HL-60 (cell line): Measurements from ENCODE around the gene FCRL3.

ENCODE experiments used
- DNase-seq, 2 experiments: peaks; one replicate each; pipeline ENCODE4 v3.0.0-alpha.2; 2010 to 2020; ENCODE audit warnings: low read depth in 1 of 2, low spot score in 1 of 2
- H3K27ac ChIP-seq: fragments of 250-450 bp; sonication (Bioruptor Pico); replicated peaks from 2 replicates; pipeline ENCODE4 v1.5.1; 2020; ENCODE audit warnings: mild to moderate bottlenecking, moderate library complexity
- H3K27me3 ChIP-seq: fragments of 250-450 bp; sonication (Bioruptor Pico); 2 replicates; pipeline ENCODE4 v1.5.1; 2021; ENCODE audit warnings: mild to moderate bottlenecking, moderate library complexity; ENCODE audit not compliant: insufficient read depth, poor library complexity, severe bottlenecking
- H3K4me3 ChIP-seq: replicated peaks from 2 replicates; pipeline ENCODE4 v1.5.1; 2011; ENCODE audit warnings: mild to moderate bottlenecking, control low read depth, low read length; ENCODE audit not compliant: insufficient read depth
- GABPA ChIP-seq: IDR thresholded peaks from 2 replicates; pipeline ENCODE4 v1.6.1; 2012; ENCODE audit warnings: low read depth
- POLR2AphosphoS5 ChIP-seq: IDR thresholded peaks from 2 replicates; pipeline ENCODE4 v1.6.1; 2012; ENCODE audit warnings: low read depth
- SPI1 ChIP-seq: IDR thresholded peaks from 2 replicates; pipeline ENCODE4 v1.6.1; 2012; ENCODE audit warnings: low read depth, mild to moderate bottlenecking, borderline replicate concordance
- TF ChIP-seq, protein P1 (sequence below): IDR thresholded peaks from one replicate; pipeline ENCODE4 v1.5.1; 2011; ENCODE audit warnings: low read length, control low read depth, inconsistent platforms; ENCODE audit not compliant: insufficient read depth
- TF ChIP-seq, protein P2 (sequence below): IDR thresholded peaks from 2 replicates; pipeline ENCODE4 v1.6.1; 2012; ENCODE audit warnings: low read depth; ENCODE audit not compliant: insufficient replicate concordance

Gene FCRL3

DNA sequence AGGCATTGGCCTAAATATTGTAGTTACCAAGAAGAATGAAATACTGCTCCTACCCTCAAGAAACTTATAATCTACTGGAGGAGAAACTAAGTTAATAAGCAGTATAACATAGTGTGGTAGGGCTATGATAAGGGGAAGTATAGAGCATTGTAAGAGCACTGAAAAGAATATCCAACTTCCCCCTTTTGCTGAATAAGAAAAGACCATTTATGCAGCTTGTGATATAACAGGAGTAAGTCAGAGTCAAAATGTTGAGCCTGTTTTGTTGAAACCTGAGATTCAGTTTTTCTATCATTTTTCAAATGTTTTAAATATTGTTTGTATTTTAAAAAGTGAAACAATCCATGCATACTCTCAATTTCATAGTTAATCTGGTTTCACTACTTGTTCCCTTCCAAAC is 54.4 kb downstream of the FCRL3 start:
- DNase-seq = no peak
- no peak for TF ChIP-seq GABPA
- TF ChIP-seq POLR2AphosphoS5 = no peak
- TF ChIP-seq, protein P1, sequence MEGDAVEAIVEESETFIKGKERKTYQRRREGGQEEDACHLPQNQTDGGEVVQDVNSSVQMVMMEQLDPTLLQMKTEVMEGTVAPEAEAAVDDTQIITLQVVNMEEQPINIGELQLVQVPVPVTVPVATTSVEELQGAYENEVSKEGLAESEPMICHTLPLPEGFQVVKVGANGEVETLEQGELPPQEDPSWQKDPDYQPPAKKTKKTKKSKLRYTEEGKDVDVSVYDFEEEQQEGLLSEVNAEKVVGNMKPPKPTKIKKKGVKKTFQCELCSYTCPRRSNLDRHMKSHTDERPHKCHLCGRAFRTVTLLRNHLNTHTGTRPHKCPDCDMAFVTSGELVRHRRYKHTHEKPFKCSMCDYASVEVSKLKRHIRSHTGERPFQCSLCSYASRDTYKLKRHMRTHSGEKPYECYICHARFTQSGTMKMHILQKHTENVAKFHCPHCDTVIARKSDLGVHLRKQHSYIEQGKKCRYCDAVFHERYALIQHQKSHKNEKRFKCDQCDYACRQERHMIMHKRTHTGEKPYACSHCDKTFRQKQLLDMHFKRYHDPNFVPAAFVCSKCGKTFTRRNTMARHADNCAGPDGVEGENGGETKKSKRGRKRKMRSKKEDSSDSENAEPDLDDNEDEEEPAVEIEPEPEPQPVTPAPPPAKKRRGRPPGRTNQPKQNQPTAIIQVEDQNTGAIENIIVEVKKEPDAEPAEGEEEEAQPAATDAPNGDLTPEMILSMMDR = no peak
- TF ChIP-seq SPI1 = peak; percentile 59; the same call in 1 of the 2 replicates
- Histone ChIP-seq H3K4me3 (no peak overlapping the region), H3K27ac (no peak overlapping the region), H3K27me3 (no peaks in the 10 kb centered on the region)

DNA sequence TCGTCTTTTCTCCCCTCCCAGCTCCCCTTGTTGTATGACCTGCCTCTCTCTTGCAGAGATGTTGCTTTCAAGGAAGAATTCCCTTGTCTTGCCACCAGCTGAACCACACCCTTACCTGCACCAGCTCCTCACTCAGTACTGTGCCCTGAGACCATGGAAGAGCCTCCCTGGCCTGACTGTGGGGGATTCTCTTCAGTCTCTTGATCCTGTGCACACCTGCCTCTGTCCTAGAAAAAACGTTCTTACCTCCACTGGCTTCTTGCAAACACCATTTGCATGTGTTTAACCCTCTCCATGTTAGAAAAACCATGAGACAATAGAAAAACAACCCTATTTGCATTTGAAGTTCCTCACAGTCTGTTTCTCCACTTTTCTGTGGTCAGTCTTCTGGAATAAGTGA is 59.4 kb downstream of the FCRL3 start:
- no peak for DNase-seq
- no peak for TF ChIP-seq GABPA
- no peak for TF ChIP-seq SPI1
- TF ChIP-seq, protein P2, sequence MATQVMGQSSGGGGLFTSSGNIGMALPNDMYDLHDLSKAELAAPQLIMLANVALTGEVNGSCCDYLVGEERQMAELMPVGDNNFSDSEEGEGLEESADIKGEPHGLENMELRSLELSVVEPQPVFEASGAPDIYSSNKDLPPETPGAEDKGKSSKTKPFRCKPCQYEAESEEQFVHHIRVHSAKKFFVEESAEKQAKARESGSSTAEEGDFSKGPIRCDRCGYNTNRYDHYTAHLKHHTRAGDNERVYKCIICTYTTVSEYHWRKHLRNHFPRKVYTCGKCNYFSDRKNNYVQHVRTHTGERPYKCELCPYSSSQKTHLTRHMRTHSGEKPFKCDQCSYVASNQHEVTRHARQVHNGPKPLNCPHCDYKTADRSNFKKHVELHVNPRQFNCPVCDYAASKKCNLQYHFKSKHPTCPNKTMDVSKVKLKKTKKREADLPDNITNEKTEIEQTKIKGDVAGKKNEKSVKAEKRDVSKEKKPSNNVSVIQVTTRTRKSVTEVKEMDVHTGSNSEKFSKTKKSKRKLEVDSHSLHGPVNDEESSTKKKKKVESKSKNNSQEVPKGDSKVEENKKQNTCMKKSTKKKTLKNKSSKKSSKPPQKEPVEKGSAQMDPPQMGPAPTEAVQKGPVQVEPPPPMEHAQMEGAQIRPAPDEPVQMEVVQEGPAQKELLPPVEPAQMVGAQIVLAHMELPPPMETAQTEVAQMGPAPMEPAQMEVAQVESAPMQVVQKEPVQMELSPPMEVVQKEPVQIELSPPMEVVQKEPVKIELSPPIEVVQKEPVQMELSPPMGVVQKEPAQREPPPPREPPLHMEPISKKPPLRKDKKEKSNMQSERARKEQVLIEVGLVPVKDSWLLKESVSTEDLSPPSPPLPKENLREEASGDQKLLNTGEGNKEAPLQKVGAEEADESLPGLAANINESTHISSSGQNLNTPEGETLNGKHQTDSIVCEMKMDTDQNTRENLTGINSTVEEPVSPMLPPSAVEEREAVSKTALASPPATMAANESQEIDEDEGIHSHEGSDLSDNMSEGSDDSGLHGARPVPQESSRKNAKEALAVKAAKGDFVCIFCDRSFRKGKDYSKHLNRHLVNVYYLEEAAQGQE = no peak
- no peak for TF ChIP-seq POLR2AphosphoS5
- TF ChIP-seq, protein P1 = no peak
- Histone ChIP-seq H3K27me3 (no peaks in the 10 kb centered on the region), H3K27ac (no peak overlapping the region), H3K4me3 (no peak overlapping the region)

DNA sequence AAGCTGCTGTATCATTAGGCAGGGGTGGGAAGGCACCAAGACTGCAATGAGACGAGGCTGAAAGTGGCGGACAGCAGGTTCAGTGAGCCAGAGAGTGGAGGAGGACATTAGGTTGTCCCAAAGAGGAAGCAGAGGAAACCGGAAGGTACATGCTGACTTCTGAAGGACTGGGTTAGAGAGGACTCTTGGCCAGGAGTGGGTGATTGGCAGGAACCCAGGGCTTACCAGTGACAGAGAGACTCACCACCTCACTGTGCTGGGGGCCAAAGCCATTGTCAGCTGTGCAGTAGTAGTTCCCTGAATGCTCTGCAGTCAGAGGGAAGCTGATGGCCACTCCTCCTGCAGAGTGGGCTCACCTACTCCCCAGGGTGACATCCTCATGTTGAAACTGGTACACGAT is 60.8 kb downstream of the FCRL3 start:
- TF ChIP-seq POLR2AphosphoS5 (no peak), GABPA (no peak), SPI1 (no peak)
- TF ChIP-seq, protein P2 = no peak
- TF ChIP-seq, protein P1 = no peak
- no peak overlapping the region for H3K27ac ChIP-seq
- H3K4me3 ChIP-seq = no peak overlapping the region
- no peaks in the 10 kb centered on the region for H3K27me3 ChIP-seq
- DNase-seq = peak in 1 of 2 experiments; percentile 12

DNA sequence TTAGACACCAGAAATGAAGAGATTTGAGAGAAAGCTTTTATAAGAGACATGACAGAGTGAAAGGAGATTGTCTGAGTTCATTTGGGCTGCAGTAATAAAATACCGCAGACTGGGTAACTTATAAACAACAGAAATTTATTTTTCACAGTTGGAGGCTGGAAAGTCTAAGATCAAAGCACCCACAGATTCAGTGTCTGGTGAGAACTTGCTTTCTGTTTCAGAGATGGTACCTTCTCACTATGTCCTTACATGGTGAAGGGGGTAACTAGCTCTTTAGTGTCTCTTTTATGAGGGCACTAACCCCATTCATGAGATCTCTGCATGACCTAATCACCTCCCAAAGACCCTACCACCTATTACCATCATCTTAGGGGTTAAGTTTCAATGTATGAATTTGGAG is 71.8 kb downstream of the FCRL3 start:
- TF ChIP-seq GABPA = no peak
- no peak for TF ChIP-seq POLR2AphosphoS5
- TF ChIP-seq, protein P2 = no peak
- TF ChIP-seq, protein P1 = no peak
- no peak for TF ChIP-seq SPI1
- DNase-seq = no peak
- H3K4me3 ChIP-seq = no peak overlapping the region
- peaks cover 4% of the 10 kb centered on the region for H3K27me3 ChIP-seq
- H3K27ac ChIP-seq = no peak overlapping the region
